Karpas-422 (cell line): Measurements from ENCODE around the gene PLEKHG4B. TPM values are rescaled to one million over a fixed set of nuclear protein-coding genes. Genes with fewer than 3 reads are reported as not detected.

Experiments used
- DNase-seq: peaks from one replicate; pipeline ENCODE4 v3.0.0-alpha.2; 2015
- H2AFZ ChIP-seq: fragments of 200-600 bp; sonication (generic); 2 replicates; pipeline ENCODE4 v1.6.1; 2014; ENCODE audit warnings: antibody characterized with exemption, low read length, mixed read lengths
- H3K27ac ChIP-seq: fragments of 200-600 bp; sonication (generic); 2 replicates; pipeline ENCODE4 v1.5.1; 2014; ENCODE audit warnings: mild to moderate bottlenecking, low read length, moderate library complexity
- H3K27me3 ChIP-seq: fragments of 200-600 bp; sonication (generic); 2 replicates; pipeline ENCODE4 v1.6.1; 2014; ENCODE audit warnings: low read length, mixed read lengths
- H3K36me3 ChIP-seq: fragments of 200-600 bp; sonication (generic); 2 replicates; pipeline ENCODE4 v1.6.1; 2014; ENCODE audit warnings: low read length, mixed read lengths; ENCODE audit not compliant: insufficient read depth
- H3K4me1 ChIP-seq: fragments of 200-600 bp; sonication (generic); 2 replicates; pipeline ENCODE4 v1.6.1; 2014; ENCODE audit warnings: mild to moderate bottlenecking, low read length, mixed read lengths
- H3K4me2 ChIP-seq: fragments of 200-600 bp; sonication (generic); 2 replicates; pipeline ENCODE4 v1.6.1; 2014; ENCODE audit warnings: low read length, low read depth, mild to moderate bottlenecking; ENCODE audit not compliant: poor library complexity, severe bottlenecking
- H3K4me3 ChIP-seq: fragments of 200-600 bp; sonication (generic); 2 replicates; pipeline ENCODE4 v1.5.1; 2014; ENCODE audit warnings: mild to moderate bottlenecking, antibody characterized with exemption, low read length, mixed read lengths
- H3K79me2 ChIP-seq: fragments of 200-600 bp; sonication (generic); 2 replicates; pipeline ENCODE4 v1.6.1; 2014; ENCODE audit warnings: mild to moderate bottlenecking, low read length, mixed read lengths
- H3K9ac ChIP-seq: fragments of 200-600 bp; sonication (generic); 2 replicates; pipeline ENCODE4 v1.6.0; 2014; ENCODE audit warnings: low read length
- H3K9me2 ChIP-seq: fragments of 200-600 bp; sonication (generic), shearing (Covaris generic); replicated peaks from 2 replicates; pipeline ENCODE4 v1.6.0; 2014; ENCODE audit warnings: mild to moderate bottlenecking, low read length, moderate library complexity; ENCODE audit not compliant: insufficient read depth
- H3K9me3 ChIP-seq: fragments of 300-700, 200-600 bp; sonication (generic); 2 replicates; pipeline ENCODE4 v1.6.1; 2014; ENCODE audit warnings: low read length, mixed read lengths
- H4K20me1 ChIP-seq: fragments of 200-600 bp; sonication (generic); 2 replicates; pipeline ENCODE4 v1.6.1; 2014; ENCODE audit warnings: mild to moderate bottlenecking, antibody characterized with exemption, low read length, low read depth; ENCODE audit not compliant: insufficient read depth
- total RNA-seq: library from RNA; depleted of rRNA; stranded (reverse); fragments of >200 nt; shearing (Covaris generic); gene quantifications from 2 replicates; pipeline ENCODE4 v1.2.3, GENCODE V29; 2014; ENCODE audit warnings: low replicate concordance

The PLEKHG4B gene
- total RNA-seq, 1 experiment from 2014 or later, result not detected

DNA sequence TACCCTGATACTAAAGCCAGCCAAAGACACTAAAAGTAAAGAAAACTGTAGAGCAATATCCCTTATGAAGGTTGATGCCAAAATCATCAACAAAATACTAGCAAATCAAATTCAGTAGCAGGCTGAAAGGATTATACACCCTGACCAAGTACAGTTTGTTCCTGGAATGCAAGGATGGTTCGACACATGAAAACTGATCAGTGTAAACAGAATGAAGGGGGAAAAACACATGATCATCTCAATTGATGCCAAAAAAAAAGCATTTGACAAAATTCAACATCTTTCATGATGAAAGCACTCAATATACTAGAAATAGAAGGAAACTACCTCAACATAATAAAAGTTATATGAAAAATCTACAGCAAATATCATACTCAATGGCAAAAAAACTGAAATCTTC is 55.8 kb downstream of the PLEKHG4B start:
- Histone ChIP-seq H2AFZ (no peak overlapping the region), H3K9me2 (no peaks in the 10 kb centered on the region), H3K27me3 (peaks cover 3% of the 10 kb centered on the region; the same call in 1 of the 2 replicates), H3K9ac (no peak overlapping the region), H3K79me2 (no peaks in the 10 kb centered on the region), H3K27ac (no peak overlapping the region), H3K9me3 (peaks cover 10% of the 10 kb centered on the region), H4K20me1 (no peaks in the 10 kb centered on the region), H3K36me3 (no peaks in the 10 kb centered on the region), H3K4me1 (no peaks in the 10 kb centered on the region), H3K4me2 (no peak overlapping the region), H3K4me3 (no peak overlapping the region)
- no peak for DNase-seq

DNA sequence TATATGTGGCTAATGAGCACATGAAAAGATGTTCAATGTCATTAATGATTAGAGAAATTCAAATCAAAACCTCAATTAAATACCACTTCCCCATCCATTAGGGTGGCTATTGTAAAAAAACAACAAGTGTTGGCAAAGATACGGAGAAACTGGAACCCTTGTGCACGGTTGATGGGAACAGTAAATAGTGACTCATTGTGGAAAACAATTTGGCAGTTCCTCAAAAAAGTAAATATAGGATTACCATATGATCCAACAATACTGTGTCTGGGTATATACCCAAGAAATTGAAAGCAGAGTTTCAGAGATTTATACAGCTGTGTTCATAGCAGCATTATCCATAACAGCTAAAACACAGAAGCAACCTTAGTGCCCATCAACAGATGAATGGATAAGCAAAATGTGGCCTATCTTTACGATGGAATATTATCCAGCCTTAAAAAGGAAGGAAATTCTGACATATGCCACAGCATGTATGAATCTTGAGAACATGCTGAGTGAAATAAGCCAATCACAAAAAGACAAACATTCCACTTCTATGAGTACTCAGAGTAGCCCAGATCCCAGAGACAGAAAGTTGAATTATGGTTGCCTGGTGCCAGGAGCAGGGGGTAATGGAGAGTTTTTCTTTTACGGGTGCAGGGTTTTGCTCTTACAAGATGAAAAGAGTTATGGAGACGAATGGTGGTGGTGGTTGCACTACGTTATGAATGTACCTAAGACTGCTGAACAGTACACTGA is 57.9 kb downstream of the PLEKHG4B start:
- Histone ChIP-seq H3K27ac (no peak overlapping the region), H4K20me1 (no peaks in the 10 kb centered on the region), H3K9me3 (peaks cover 10% of the 10 kb centered on the region), H3K4me1 (no peaks in the 10 kb centered on the region), H3K36me3 (no peaks in the 10 kb centered on the region), H3K4me3 (no peak overlapping the region), H3K4me2 (no peak overlapping the region), H3K27me3 (peaks cover 3% of the 10 kb centered on the region; the same call in 1 of the 2 replicates), H3K9ac (no peak overlapping the region), H2AFZ (no peak overlapping the region), H3K79me2 (no peaks in the 10 kb centered on the region), H3K9me2 (no peaks in the 10 kb centered on the region)
- no peak for DNase-seq

DNA sequence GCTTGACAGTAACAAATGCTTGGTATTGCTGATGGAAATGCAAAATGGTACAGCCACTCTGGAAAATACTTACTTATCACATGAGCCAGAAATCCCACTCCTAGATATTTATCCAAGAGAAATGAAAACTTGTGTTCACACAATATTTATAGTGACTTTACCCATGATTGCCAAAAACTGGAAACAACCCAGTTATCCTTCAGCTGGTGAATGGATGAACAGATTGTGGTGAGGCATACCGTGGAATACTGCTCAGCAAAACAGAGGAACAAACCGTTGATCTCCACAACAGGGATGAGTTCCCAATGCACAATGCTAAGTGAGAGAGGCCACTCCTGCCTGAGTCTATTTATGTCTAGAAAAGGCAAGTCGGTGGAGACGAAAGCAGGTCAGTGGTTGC is 58.8 kb downstream of the PLEKHG4B start:
- H4K20me1 ChIP-seq, result no peaks in the 10 kb centered on the region
- H3K27ac ChIP-seq, result no peak overlapping the region
- no peaks in the 10 kb centered on the region for H3K4me1 ChIP-seq
- peaks cover 3% of the 10 kb centered on the region; the same call in 1 of the 2 replicates for H3K27me3 ChIP-seq
- H3K9me2 ChIP-seq, result no peaks in the 10 kb centered on the region
- no peaks in the 10 kb centered on the region for H3K36me3 ChIP-seq
- no peak overlapping the region for H2AFZ ChIP-seq
- H3K79me2 ChIP-seq, result no peaks in the 10 kb centered on the region
- no peak overlapping the region for H3K9ac ChIP-seq
- H3K4me3 ChIP-seq, result no peak overlapping the region
- no peak overlapping the region for H3K4me2 ChIP-seq
- no peak for DNase-seq
- peaks cover 10% of the 10 kb centered on the region for H3K9me3 ChIP-seq

DNA sequence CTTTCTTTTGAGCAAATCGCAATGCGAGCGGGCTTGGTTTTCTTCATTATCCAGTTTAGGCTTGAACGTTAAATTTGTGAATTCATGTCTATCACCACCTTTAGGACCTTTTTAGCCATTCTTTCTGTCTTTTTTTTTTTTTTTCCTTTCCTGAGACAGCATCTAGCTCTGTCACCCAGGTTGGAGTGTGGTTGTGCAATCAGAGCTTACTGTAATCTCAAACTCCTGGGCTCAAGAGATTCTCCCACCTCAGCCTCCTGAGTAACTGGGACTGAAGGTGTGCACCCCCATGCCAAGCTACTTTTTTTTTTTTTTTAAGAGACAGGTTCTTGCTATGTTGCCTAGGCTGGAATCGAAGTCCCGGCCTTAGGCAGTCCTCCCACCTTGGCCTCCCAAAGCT is 60.1 kb downstream of the PLEKHG4B start:
- no peaks in the 10 kb centered on the region for H3K79me2 ChIP-seq
- H3K27ac ChIP-seq, result no peak overlapping the region
- H4K20me1 ChIP-seq, result no peaks in the 10 kb centered on the region
- no peaks in the 10 kb centered on the region for H3K36me3 ChIP-seq
- H3K9me2 ChIP-seq, result no peaks in the 10 kb centered on the region
- H2AFZ ChIP-seq, result no peak overlapping the region
- no peak overlapping the region for H3K4me3 ChIP-seq
- no peak for DNase-seq
- peaks cover 3% of the 10 kb centered on the region; the same call in 1 of the 2 replicates for H3K27me3 ChIP-seq
- H3K4me1 ChIP-seq, result no peaks in the 10 kb centered on the region
- peaks cover 10% of the 10 kb centered on the region for H3K9me3 ChIP-seq
- H3K4me2 ChIP-seq, result no peak overlapping the region
- no peak overlapping the region for H3K9ac ChIP-seq

DNA sequence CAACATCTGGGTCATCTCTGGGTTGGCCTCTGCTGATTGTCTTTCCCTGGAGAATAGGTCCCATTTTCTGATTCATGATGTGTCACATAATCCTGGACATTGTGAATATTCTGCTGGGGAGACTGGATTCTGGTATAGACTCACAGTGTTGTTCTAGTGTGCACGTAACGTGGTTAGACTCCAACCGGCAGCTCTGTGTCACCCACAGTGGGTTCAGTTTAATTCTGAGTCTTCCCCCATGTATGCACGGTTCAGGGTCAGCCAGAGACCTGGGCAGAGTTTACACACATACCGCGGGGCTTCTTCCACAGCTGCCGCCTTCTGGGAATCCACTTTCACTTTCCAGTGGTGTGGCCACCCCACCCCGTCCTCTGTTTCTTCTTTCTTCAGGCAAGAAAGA is 61.3 kb downstream of the PLEKHG4B start:
- no peak overlapping the region for H3K4me2 ChIP-seq
- H4K20me1 ChIP-seq, result no peaks in the 10 kb centered on the region
- no peak overlapping the region for H3K9ac ChIP-seq
- no peaks in the 10 kb centered on the region for H3K79me2 ChIP-seq
- H3K36me3 ChIP-seq, result no peaks in the 10 kb centered on the region
- no peaks in the 10 kb centered on the region for H3K9me2 ChIP-seq
- H3K27me3 ChIP-seq, result peaks cover 3% of the 10 kb centered on the region; the same call in 1 of the 2 replicates
- no peaks in the 10 kb centered on the region for H3K4me1 ChIP-seq
- no peak for DNase-seq
- H3K9me3 ChIP-seq, result no peaks in the 10 kb centered on the region; the same call in 1 of the 2 replicates
- H2AFZ ChIP-seq, result no peak overlapping the region
- no peak overlapping the region for H3K27ac ChIP-seq
- no peak overlapping the region for H3K4me3 ChIP-seq

DNA sequence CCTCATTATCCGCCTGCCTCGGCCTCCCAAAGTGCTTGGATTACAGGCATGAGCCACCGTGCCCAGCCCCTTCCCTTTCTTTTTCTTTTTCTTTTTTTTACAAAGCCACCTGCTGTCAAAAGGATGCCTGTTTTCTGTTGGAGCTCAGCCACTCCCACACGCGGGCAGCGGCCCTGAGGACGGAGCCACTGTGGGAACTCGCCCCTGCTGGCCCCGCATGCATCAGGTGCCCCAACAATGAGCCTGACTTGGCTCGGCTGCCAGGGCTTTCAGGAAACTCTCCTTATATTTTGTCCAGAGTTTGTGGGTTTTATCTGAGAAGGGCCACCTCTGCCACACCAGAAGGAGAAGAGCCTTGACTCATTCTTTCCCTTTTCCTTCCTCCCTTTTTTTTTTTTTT is 62.3 kb downstream of the PLEKHG4B start:
- Histone ChIP-seq H3K4me1 (no peaks in the 10 kb centered on the region), H3K4me2 (no peak overlapping the region), H3K9ac (no peak overlapping the region), H3K79me2 (no peaks in the 10 kb centered on the region), H3K36me3 (no peaks in the 10 kb centered on the region), H3K4me3 (no peak overlapping the region), H3K27ac (no peak overlapping the region), H3K9me3 (no peaks in the 10 kb centered on the region), H3K9me2 (no peaks in the 10 kb centered on the region), H3K27me3 (peaks cover 3% of the 10 kb centered on the region; the same call in 1 of the 2 replicates), H2AFZ (no peak overlapping the region), H4K20me1 (no peaks in the 10 kb centered on the region)
- DNase-seq, result no peak

DNA sequence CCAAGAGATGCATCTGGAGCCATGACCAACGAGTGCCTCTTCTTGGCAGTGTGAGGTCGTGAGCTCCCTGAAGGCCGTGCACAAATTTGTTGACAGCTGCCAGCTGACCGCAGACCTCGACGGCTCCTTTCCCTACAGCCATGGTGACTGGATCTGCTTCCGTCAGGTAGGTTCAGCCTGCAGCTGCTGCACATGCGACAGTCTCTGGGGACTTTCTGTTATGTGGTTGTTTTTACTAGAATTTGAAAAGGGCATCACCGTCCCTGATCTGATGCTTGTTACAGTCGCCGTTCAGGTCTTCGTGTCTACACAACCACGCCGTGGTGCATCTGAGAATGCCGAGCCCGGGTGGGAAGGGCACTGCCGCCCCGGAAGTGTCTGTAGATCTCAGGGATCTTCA is 62.9 kb downstream of the PLEKHG4B start:
- no peak for DNase-seq
- Histone ChIP-seq H3K27me3 (peaks cover 3% of the 10 kb centered on the region; the same call in 1 of the 2 replicates), H3K9ac (no peak overlapping the region), H3K79me2 (no peaks in the 10 kb centered on the region), H3K4me3 (no peak overlapping the region), H3K4me1 (no peaks in the 10 kb centered on the region), H3K4me2 (no peak overlapping the region), H2AFZ (no peak overlapping the region), H3K9me3 (no peaks in the 10 kb centered on the region), H3K36me3 (no peaks in the 10 kb centered on the region), H3K27ac (no peak overlapping the region), H3K9me2 (no peaks in the 10 kb centered on the region), H4K20me1 (no peaks in the 10 kb centered on the region)

DNA sequence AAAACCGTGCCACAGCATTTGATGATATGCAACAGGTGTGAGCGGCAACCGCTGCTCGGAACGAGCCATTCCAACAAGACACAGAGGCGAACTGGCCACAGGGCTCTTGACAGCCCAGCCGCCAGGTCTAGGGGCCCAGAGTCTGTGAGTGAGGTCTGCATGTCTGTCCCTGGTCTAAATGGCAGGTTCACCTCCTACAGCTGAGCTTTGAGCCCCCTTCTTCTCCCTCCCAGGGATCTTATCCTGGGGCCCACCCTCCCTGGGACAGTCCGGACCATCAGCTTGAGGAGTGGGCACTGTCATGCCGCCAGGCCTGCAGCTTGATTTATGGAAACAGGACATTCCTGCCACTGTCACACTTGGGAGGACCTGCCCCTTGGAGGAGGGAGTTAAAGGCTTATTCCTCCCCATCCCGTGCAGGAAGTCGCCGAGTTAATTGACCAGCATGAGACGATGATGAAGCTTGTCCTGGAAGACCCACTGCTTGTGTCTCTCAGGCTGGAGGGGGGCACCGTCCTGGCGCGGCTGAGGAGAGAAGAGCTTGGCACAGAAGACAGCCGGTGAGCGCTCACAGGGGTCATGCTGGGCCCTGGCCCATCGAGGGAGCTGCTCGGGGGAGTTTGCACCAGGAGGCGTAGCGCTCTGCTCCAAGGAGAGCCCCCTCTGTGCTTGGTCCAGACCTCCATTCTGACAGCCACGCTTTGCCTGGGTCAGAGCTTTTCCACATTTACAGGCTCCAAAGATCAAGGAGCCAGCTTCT is 63.9 kb downstream of the PLEKHG4B start:
- no peak overlapping the region for H3K9ac ChIP-seq
- no peak overlapping the region for H3K4me3 ChIP-seq
- H3K4me1 ChIP-seq, result no peaks in the 10 kb centered on the region
- H3K9me3 ChIP-seq, result no peaks in the 10 kb centered on the region
- no peak overlapping the region for H3K4me2 ChIP-seq
- no peak overlapping the region for H2AFZ ChIP-seq
- no peaks in the 10 kb centered on the region for H4K20me1 ChIP-seq
- H3K27ac ChIP-seq, result no peak overlapping the region
- no peaks in the 10 kb centered on the region for H3K79me2 ChIP-seq
- H3K27me3 ChIP-seq, result no peaks in the 10 kb centered on the region
- no peaks in the 10 kb centered on the region for H3K9me2 ChIP-seq
- H3K36me3 ChIP-seq, result no peaks in the 10 kb centered on the region
- no peak for DNase-seq
